Stomach (tissue), 9 donors: ENCODE measurements around the gene RAD51AP1. TPM values are rescaled to one million over a fixed set of nuclear protein-coding genes. Genes with fewer than 3 reads are reported as not detected.

ENCODE experiments used
- DNase-seq, 2 donors: peaks; one replicate each; pipeline versions ENCODE4 v3.0.0 to v3.0.0-alpha.2; 2013 to 2019
- H3K27ac ChIP-seq, 5 donors: fragments of 200-600 bp in 4 of 5; sonication (generic) in 4 of 5; one replicate each; pipeline ENCODE4 v1.5.1; 2013 to 2019; ENCODE audit warnings: mild to moderate bottlenecking in 1 of 5, moderate library complexity in 1 of 5
- H3K27me3 ChIP-seq, 3 donors: fragments of 200-600 bp; sonication (generic); one replicate each; pipeline ENCODE4 v1.5.1; 2017 to 2019; ENCODE audit warnings: mixed run types in 1 of 3
- H3K36me3 ChIP-seq, 4 donors: fragments of 200-600 bp; sonication (generic); 1 replicate in 3 of 4; 2 replicates in 1 of 4; pipeline ENCODE4 v1.5.1; 2016 to 2019
- H3K4me1 ChIP-seq, 4 donors: fragments of 200-600 bp; sonication (generic); one replicate each; pipeline ENCODE4 v1.5.1; 2016 to 2019
- H3K4me3 ChIP-seq, 4 donors: fragments of 200-600 bp; sonication (generic) in 3 of 4; one replicate each; pipeline ENCODE4 v1.5.1; 2016 to 2019; ENCODE audit warnings: mild to moderate bottlenecking in 1 of 4
- H3K9me3 ChIP-seq, 4 donors: fragments of 200-600 bp; sonication (generic); one replicate each; pipeline ENCODE4 v1.5.1; 2016 to 2019
- EP300 ChIP-seq: sonication (generic); formaldehyde crosslinking; IDR thresholded peaks from one replicate; pipeline ENCODE4 v1.6.1; 2017; ENCODE audit warnings: antibody characterized with exemption
- POLR2A ChIP-seq, 4 donors: fragments of 450-650 bp; IDR thresholded peaks; one replicate each; pipeline ENCODE4 v1.6.1; 2016; ENCODE audit warnings: antibody characterized with exemption in 4 of 4, control low read depth in 2 of 4, mild to moderate bottlenecking in 1 of 4, moderate library complexity in 1 of 4
- POLR2AphosphoS5 ChIP-seq, 3 donors: sonication (generic); formaldehyde crosslinking; IDR thresholded peaks; one replicate each; pipeline ENCODE4 v1.6.1; 2016; ENCODE audit warnings: antibody characterized with exemption in 3 of 3
- WGBS, 5 donors: extraction: QIAGEN DNeasy Blood & Tissue Kit in 3 of 5; methylation state at CpG; one replicate each; pipeline versions ENCODE4 v1.1.5 to v1.1.7; 2013 to 2018; 5-methylcytosine and 5-hydroxymethylcytosine counted together
- intact Hi-C: fragments of 100-400 bp; cut with DNase I; formaldehyde crosslinking; loops from one replicate; pipeline ENCODE4 v1.15.1; 2023; ENCODE audit warnings: low total_unique reads
- polyA plus RNA-seq, 3 donors: library from polyadenylated mRNA; stranded (reverse); fragments of 200-250 nt; gene quantifications; one replicate each; pipeline ENCODE4 v1.2.3, GENCODE V29; 2013
- total RNA-seq, 5 donors: library from RNA; depleted of rRNA; stranded (reverse); fragments of >200 nt; gene quantifications; one replicate each; pipeline versions ENCODE4 v1.1.0 to v1.2.3, GENCODE V29; 2014 to 2016
- TF ChIP-seq, protein P1 (sequence below), 7 experiments: fragments of 450-650 bp in 4 of 7; fragments of 200-600 bp in 3 of 7; sonication (generic) in 3 of 7; IDR thresholded peaks; one replicate each; pipeline ENCODE4 v1.5.1; 2016 to 2019; ENCODE audit warnings: antibody characterized with exemption in 7 of 7, control low read depth in 2 of 7, mild to moderate bottlenecking in 1 of 7
- donor health status: healthy with polysubstance abuse.
- donor health status: Bipolar disorder and iron deficiency.
- donor health status: healthy.

Gene RAD51AP1
- total and polyA plus RNA-seq, 8 donors: 2.5 to 20.2 (median 5.0) TPM; not detected in 1

DNA sequence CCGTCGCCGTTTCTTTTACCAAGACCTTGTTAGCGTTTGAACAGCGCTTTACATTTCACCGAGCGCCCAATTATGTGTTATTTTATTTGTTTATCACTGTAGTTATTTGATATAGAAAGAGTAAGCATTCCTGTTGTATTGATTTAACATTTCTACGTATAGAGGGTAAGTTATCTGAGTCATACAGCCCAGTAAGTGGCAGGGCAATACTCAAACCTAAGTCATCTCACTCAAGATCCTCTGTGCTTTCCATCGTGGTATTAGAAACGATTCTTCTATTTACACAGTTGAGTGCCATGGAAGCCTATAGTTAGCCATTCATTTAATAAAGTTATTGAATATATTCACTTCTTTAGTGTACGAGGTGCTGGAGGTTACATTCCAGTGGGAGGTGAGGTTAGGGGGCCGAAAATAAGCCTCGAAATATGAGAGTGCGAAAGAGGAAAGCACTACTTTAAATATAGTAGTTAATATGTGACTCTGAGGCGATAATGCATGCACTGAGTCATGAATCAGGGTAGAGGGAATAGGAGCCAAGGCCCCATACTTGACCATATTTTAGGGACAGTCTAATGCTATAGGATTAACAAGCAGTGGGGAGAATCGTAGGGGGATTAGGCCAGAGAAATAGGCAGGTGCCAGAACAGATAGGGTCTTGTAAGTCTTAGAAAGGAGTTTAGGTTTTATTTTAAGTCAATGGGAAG, 629 bp downstream of the RAD51AP1 start:
- Histone ChIP-seq H3K4me1 (peaks cover 7 to 31% (median 24%) of the 10 kb centered on the region in 4 donors), H3K27ac (peak overlapping the region in 4 of 5 donors; percentile 89 to 96 (median 94)), H3K36me3 (peaks cover 0 to 12% (median 9%) of the 10 kb centered on the region in 4 donors), H3K9me3 (no peaks in the 10 kb centered on the region), H3K27me3 (no peaks in the 10 kb centered on the region), H3K4me3 (peak overlapping the region; percentile 63 to 85 (median 72))
- no peak for DNase-seq
- WGBS, 5 donors: 6 to 9% (median 7%) methylated on average over 16 of the region's 16 CpGs
- intact Hi-C loops: loop anchor here (10.0 kb wide), 1 partner anchor 225 kb away; no protein-coding TSS in a partner anchor
- TF ChIP-seq EP300: no peak
- no peak for TF ChIP-seq POLR2A (IDR thresholded peaks at IDR 0.05)
- TF ChIP-seq, protein P1, sequence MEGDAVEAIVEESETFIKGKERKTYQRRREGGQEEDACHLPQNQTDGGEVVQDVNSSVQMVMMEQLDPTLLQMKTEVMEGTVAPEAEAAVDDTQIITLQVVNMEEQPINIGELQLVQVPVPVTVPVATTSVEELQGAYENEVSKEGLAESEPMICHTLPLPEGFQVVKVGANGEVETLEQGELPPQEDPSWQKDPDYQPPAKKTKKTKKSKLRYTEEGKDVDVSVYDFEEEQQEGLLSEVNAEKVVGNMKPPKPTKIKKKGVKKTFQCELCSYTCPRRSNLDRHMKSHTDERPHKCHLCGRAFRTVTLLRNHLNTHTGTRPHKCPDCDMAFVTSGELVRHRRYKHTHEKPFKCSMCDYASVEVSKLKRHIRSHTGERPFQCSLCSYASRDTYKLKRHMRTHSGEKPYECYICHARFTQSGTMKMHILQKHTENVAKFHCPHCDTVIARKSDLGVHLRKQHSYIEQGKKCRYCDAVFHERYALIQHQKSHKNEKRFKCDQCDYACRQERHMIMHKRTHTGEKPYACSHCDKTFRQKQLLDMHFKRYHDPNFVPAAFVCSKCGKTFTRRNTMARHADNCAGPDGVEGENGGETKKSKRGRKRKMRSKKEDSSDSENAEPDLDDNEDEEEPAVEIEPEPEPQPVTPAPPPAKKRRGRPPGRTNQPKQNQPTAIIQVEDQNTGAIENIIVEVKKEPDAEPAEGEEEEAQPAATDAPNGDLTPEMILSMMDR (IDR thresholded peaks at IDR 0.05): no peak
- no peak for TF ChIP-seq POLR2AphosphoS5 (IDR thresholded peaks at IDR 0.05)

DNA sequence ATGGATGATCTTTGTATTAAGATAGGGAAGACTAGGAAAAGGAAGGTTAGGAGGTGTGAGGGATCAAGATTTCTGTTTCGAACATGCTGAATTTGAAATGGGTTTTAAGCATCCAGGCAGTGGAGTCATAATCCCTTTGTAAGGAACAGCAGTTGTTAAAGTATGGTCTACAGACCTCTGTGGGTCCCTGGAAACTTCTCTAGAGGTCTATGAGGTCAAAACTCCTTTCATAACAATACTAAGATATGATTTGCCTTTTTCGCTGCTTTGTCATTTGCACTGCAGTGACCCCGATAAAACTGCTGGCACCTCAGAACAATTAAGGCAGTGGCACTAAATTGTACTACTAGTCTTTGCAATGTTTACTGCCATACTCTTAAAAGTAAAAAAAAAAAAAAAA, 1.5 kb downstream of the RAD51AP1 start:
- H3K4me1 ChIP-seq: peaks cover 7 to 31% (median 24%) of the 10 kb centered on the region in 4 donors
- intact Hi-C loops: no loop called here
- WGBS, 5 donors: 66 to 81% (median 70%) methylated on average over 3 of the region's 3 CpGs

DNA sequence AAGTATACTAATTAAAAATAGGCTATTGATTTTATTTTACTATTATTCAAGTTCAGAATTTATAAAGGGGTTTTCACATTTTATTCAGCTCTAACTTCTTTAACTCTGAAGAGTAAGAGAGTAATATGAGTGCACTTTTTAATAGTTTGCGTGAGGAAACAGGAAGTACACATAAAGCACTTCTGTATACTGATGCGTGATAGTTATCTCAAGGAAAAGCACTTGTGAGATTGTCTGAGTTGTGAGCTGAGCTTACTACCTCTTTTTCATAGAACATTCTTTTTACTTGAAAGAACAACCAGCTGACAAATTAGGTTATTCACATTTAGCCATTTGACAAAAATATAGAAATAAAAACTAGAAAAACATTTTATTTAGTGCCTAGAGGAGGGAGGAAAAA, 1.9 kb downstream of the RAD51AP1 start:
- WGBS, 5 donors: 44 to 68% (median 68%) methylated on average over 2 of the region's 2 CpGs

More for the DNA sequence above, 1.5 kb downstream of the RAD51AP1 start:
- no peak overlapping the region for H3K4me3 ChIP-seq
- DNase-seq: no peak
- no peaks in the 10 kb centered on the region for H3K9me3 ChIP-seq
- TF ChIP-seq, protein P1 (IDR thresholded peaks at IDR 0.05): no peak
- TF ChIP-seq POLR2AphosphoS5 (IDR thresholded peaks at IDR 0.05) (no peak), POLR2A (IDR thresholded peaks at IDR 0.05) (no peak), EP300 (no peak)
- no peak overlapping the region for H3K27ac ChIP-seq
- no peaks in the 10 kb centered on the region for H3K27me3 ChIP-seq
- H3K36me3 ChIP-seq: peaks cover 0 to 4% (median 1%) of the 10 kb centered on the region in 4 donors

DNA sequence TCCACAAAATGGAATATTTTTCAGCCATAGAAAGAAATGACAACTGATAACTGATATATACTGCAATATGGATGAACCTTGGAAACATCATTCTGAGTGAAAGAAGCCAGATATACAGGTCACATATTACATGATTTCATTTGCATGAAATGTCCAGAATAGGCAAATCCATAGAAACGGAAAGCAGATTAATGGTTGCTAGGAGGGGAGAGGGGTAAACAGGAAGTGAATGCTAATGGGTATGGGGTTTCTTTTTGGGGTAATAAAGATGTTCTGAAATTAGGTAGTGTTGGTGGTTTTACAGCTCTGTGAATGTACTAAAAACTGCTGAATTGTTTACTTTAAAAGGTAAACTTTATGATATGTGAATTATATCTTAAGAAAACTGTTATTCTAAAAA, 6.5 kb downstream of the RAD51AP1 start:
- TF ChIP-seq, protein P1 (IDR thresholded peaks at IDR 0.05): no peak
- TF ChIP-seq POLR2AphosphoS5 (IDR thresholded peaks at IDR 0.05): no peak
- no peak for TF ChIP-seq POLR2A (IDR thresholded peaks at IDR 0.05)
- no peak for TF ChIP-seq EP300
- Histone ChIP-seq H3K9me3 (no peaks in the 10 kb centered on the region), H3K27ac (no peak overlapping the region), H3K4me3 (no peak overlapping the region), H3K27me3 (no peaks in the 10 kb centered on the region), H3K36me3 (no peaks in the 10 kb centered on the region), H3K4me1 (peaks cover 0 to 2% (median 0%) of the 10 kb centered on the region in 4 donors)
- intact Hi-C loops: no loop called here
- no peak for DNase-seq
- 81 to 92% (median 84%) methylated on average over 1 of the region's 1 CpG for WGBS, 5 donors

More for the DNA sequence above, 1.9 kb downstream of the RAD51AP1 start:
- H3K9me3 ChIP-seq: no peaks in the 10 kb centered on the region
- H3K27ac ChIP-seq: no peak overlapping the region
- H3K4me1 ChIP-seq: peaks cover 7 to 31% (median 24%) of the 10 kb centered on the region in 4 donors
- H3K27me3 ChIP-seq: no peaks in the 10 kb centered on the region
- no peak overlapping the region for H3K4me3 ChIP-seq
- intact Hi-C loops: no loop called here
- no peak for DNase-seq
- TF ChIP-seq EP300: no peak
- no peak for TF ChIP-seq POLR2A (IDR thresholded peaks at IDR 0.05)
- no peak for TF ChIP-seq POLR2AphosphoS5 (IDR thresholded peaks at IDR 0.05)
- TF ChIP-seq, protein P1 (IDR thresholded peaks at IDR 0.05): no peak
- no peaks in the 10 kb centered on the region for H3K36me3 ChIP-seq
